ENCODE measurements around the gene TTC27.
"Not testable (repeated sequence)": the region's sequence is repeated elsewhere in the genome, so short reads cannot be mapped to it uniquely, and the experiment has no call there.

TTC27 gene

GRCh38 chr2:32820088-32820487 lies 192.2 kb downstream of the TTC27 start:
- DNase-seq, result no peak

GRCh38 chr2:32820701-32821100 lies 192.9 kb downstream of the TTC27 start:
- no peak for DNase-seq

DNA sequence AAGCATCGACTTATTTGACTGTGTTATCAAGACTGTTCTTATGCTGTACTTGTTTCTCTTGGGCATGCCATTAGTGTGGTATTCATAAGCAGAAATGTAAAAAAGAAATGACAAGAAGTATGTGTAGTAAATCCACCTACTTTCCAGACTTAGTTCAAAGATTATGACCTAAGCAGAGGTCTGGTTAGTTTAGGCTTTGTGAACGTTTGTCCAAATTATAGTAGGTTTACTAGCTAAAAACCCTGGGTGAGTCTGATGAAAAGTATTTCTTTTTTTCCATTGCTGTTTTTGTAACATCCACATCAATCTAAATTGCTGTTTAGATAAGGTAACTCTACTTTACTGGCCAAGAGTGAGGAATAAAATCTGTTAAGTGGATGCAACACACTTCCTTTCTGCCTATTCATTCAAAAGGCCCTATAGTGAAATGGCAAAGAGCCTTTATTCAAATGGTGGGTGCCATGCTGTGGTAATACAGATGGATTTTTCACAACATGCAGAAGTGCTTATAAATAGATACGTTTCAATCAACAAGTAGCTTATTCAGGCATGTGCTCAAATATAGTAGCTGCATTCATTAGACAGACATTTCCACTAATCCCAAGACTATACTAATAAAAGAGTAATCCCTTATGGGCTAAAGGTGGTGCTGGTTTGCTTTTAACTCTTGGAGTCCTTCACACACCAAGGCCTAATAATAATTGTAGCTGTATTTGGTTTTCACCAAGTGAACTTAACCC lies 196.4 kb downstream of the TTC27 start:
- no peak for DNase-seq

DNA sequence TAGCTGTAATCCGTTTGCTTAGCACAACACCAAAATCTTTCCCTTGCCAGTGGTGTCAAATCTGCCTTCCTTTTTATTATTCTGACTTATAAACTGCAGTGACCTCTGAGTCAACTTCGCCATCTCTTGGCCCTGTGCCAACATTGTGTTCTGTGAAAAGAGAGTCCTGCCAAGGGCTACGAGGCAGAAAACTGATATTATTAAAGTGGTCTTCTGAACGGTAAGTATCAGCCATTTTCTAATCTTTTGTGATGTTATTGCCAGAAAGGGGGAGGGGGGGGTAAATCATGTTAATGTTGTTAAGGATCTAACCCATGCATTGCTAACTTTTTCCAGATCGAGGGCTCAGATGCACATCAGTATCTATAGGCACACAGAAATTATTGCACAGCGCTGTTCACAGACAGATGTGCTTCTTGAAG lies 197.5 kb downstream of the TTC27 start:
- no peak for DNase-seq

GRCh38 chr2:32830196-32830595 lies 202.3 kb downstream of the TTC27 start:
- no peak for DNase-seq

GRCh38 chr2:32832821-32833220 lies 205.0 kb downstream of the TTC27 start:
- DNase-seq, result no peak

DNA sequence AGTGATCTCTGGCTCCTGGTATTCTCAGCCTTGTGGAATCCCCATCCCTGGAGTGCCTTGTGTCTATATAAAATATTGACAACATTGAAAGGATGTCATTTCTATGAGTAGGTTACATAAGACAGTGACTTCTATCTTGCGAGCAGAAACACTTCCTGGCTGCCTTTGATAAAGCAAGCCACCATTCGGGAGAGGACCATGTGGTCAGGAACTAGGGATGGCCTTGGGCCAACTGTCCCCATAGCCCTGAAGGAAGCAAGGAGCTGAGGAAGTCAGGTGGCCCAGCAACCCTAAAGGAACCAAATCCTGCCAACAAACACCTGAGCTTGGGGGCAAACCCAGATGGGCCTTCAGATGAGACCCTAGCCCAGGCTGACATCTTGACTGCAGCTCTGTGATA lies 205.9 kb downstream of the TTC27 start:
- DNase-seq, result no peak

- DNase-seq, result no peak
Observed at GRCh38 chr2:32835148-32835547, 207.3 kb downstream of the TTC27 start.

DNA sequence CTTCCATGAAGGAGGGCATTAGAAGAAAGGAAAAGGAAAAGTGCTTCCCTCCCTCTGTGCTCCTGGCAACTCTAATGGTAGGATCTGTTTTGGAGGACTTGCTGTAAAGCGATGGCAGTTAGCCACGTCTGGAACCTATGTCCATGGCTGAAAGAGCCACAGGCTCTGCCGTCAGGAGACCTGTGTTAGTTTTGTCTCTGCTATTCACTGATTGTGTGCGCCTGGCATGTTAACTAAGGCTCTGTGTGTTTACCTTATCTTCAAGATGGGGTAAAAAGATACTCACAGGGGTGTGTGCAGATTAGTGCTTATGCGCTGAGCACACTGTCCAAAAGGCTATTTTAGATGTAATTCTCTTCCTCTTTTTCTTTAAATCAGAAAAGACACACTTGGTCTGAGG lies 209.1 kb downstream of the TTC27 start:
- DNase-seq, result no peak

DNA sequence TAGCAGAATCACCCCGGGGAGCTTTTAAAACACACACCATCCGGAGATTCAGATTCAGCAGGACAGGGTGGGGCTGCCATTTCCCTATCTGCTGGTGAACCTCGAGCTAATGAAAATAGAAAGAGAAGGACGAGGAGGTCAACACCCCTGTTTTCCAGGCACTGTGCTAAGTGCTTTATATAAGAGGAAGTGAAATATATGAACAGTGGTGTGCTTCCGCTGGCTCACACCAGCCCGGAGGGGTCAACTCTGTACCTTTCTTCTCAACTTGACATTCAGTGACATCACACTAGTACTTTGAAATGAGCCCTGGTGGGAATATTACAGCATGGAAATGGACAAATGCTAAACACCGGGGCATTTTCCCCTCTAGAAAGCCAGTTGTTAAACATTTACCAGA lies 210.6 kb downstream of the TTC27 start:
- DNase-seq, result no peak

DNA sequence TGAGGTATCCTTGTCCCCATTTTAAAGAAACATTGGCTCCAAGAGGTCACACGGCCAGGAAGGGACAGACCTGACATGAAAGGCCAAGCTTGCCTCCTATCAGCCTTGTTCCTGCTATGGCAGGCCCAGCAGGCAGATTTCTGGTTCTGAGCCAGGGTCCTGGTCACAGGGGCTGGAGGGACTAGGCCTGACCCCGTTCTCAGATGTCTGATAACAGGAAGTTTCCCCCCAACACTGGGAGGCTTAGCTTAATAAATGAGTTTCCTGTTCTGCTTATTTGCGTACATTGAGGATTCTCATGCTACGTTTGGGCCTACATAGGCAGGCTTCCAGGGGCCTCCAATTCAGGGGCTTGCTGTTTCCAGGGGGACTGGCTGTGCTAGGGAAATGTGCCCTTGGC lies 211.1 kb downstream of the TTC27 start:
- DNase-seq, result no peak

GRCh38 chr2:32841931-32842898 lies 214.4 kb downstream of the TTC27 start:
- no peak for DNase-seq

DNA sequence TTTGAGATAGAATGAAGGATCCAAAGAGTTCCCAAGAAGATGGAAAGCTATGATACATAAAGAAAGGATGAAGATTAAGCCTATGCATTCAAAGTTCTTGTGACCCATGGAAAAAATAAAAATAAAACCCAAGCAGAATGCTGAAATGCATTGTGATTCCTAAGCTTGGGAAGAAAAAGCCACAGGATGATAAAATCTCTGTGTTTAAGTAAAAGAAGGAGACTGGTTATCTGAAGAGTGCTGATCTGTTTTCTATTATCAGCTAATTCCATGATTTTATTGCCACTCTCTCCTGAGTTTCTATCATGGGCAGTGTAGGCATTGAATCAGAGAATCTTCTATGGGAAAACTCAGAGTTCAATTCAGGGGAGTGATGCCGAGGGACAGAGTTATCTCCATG lies 215.8 kb downstream of the TTC27 start:
- no peak for DNase-seq

GRCh38 chr2:32844253-32844652 lies 216.4 kb downstream of the TTC27 start:
- no peak for DNase-seq

DNA sequence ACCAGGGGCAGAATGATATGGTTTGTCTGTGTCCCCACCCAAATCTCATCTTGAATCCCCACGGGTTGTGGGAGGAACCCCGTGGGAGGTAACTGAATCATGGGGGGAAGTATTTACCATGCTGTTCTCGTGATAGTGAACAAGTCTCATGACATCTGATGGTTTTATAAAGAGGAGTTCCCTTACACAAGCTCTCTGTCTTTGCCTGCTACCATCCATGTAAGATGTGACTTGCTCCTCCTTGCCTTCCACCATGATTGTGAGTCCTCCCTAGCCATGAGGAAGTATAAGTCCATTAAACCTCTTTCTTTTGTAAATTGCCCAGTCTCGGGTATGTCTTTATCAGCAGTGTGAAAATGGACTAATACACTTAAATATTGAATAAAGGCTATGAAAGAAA lies 218.4 kb downstream of the TTC27 start:
- DNase-seq, result not testable (repeated sequence)

DNA sequence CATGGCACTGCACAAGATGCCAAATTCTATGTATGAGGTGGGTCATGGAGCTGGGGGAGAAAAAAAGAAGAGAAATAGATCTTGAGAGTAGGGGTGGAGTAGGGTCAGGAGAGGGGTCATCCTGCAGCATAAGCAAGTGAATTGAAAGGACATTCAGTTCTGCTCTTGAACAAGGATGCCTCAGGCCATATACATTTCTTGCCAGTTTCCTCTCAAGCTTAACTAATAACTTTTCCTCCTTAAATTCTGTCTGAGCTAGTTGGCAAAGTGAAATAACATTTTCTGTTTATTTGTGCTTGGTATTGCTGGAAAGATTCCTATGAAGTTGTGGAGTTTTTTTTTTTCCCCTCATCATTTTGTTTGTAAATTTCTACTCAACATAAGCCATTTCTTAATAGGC lies 219.9 kb downstream of the TTC27 start:
- DNase-seq, result no peak

DNA sequence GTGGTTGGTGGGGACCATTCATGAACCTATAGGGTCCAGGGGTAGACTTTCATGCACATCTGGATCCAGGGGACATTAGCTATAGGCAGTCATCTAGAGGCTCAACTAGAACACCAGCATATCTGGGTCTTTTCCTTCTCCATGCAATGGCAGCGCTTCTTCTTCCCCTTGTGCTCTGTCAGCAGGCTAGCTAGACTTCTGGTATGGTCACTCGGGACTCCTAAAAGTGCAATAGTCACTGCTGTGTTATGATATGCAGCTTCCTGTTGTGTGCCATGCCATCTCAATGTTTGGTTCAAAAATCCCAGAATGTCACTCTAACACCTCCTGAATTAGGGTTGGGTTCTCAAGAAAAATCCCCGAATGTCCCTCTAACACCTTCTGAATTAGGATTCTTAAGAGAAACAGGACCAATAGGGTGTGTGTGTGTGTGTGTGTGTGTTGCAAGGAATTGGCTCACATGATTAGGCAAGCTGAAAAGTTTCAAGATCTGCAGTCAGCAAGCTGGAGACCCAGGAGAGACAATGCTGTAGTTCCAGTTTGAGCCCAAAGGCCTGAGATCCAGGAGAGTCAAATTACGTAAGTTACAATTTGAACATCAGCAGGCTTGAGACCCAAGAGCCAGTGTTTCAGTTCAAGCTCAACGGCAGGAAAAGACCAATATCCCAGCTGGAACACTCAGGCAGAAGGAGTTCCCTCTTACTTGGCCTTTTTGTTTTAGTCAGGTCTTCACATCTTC lies 221.8 kb downstream of the TTC27 start:
- DNase-seq, result no peak

GRCh38 chr2:32851777-32852439 lies 224.1 kb downstream of the TTC27 start:
- no peak for DNase-seq

- DNase-seq, result no peak
Observed at GRCh38 chr2:32852856-32853255, 225.0 kb downstream of the TTC27 start.

DNA sequence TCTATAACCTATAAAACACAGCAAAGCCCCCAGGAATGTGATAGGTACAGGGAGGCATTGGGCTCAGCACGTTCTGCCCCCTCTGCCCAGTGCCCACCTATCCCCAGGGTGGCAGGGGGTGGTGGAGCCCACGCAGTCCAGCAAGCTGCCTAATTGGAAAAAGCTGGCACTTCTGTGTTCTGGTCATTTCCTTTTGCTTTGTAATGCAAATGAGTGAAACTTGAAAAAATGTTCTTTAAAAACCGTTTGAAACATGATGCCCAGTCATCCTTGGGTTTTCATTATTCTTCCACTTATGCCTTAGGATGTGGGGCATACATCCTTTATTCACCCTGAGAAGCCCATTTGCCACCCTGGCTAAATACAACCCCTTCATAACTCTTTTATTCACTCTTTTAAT lies 229.0 kb downstream of the TTC27 start:
- no peak for DNase-seq

DNA sequence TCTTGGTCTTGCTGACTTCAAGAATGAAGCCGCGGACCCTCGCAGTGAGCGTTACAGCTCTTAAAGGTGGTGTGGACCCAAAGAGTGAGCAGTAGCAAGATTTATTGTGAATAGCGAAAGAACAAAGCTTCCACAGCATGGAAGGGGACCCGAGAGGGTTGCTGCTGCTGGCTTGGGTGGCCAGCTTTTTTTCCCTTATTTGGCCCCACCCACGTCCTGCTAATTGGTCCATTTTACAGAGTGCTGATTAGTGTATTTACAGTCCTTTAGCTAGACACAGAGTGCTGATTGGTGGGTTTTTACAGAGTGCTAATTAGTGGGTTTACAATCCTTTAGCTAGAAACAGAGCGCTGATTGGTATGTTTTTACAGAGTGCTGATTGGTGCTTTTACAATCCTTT lies 230.9 kb downstream of the TTC27 start:
- no peak for DNase-seq

DNA sequence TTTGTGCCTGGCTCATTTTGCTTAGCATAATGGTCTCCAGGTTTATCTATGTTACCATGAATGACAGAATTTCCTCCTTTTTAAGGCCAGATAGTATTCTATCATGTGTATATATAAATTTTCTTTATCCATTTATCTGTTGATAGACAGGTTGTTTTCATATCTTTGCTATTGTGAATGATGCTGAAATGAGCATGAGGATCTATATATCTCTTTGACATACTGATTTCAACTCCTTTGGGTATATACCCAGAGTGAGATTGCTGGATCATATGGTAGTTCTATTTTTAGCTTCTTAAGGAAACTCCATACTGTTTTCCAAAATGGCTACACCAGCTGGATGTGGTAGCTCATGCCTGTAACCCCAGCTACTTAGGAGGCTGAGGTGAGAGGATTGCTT lies 232.5 kb downstream of the TTC27 start:
- no peak for DNase-seq

All from NCI-H2171 (cell line).